KMS-11 (cell line): ENCODE data around the gene LRRC40.

Experiments
- H2AFZ ChIP-seq: fragments of 200-600 bp; sonication (generic); 2 replicates; pipeline ENCODE4 v1.6.1; 2016; ENCODE audit warnings: antibody characterized with exemption, mixed run types, low read depth
- H3K27ac ChIP-seq: fragments of 200-600 bp; sonication (generic); 2 replicates; pipeline ENCODE4 v1.6.1; 2016; ENCODE audit warnings: mild to moderate bottlenecking, mixed run types
- H3K27me3 ChIP-seq: fragments of 200-600 bp; sonication (generic); 2 replicates; pipeline ENCODE4 v1.6.1; 2017; ENCODE audit warnings: mild to moderate bottlenecking, low read depth, mixed run types, moderate library complexity; ENCODE audit not compliant: insufficient read depth
- H3K36me3 ChIP-seq: fragments of 200-600 bp; sonication (generic); 2 replicates; pipeline ENCODE4 v1.6.1; 2017; ENCODE audit warnings: mild to moderate bottlenecking, mixed run types; ENCODE audit not compliant: insufficient read depth
- H3K4me1 ChIP-seq: fragments of 200-600 bp; sonication (generic); 2 replicates; pipeline ENCODE4 v1.6.1; 2016; ENCODE audit warnings: mild to moderate bottlenecking, low read depth, mixed run types; ENCODE audit not compliant: poor library complexity, severe bottlenecking
- H3K4me2 ChIP-seq: fragments of 200-600 bp; sonication (generic); 2 replicates; pipeline ENCODE4 v1.7.0; 2016; ENCODE audit warnings: mild to moderate bottlenecking, mixed run types
- H3K4me3 ChIP-seq: fragments of 200-600 bp; sonication (generic); IDR thresholded peaks from 2 replicates; pipeline ENCODE4 v1.6.1; 2017; ENCODE audit warnings: low read depth, low read length, mixed read lengths; ENCODE audit not compliant: insufficient read depth
- H3K79me2 ChIP-seq: fragments of 200-600 bp; sonication (generic); 2 replicates; pipeline ENCODE4 v1.6.1; 2016; ENCODE audit warnings: low read depth, mixed run types; ENCODE audit not compliant: insufficient read depth
- H3K9ac ChIP-seq: fragments of 200-600 bp; sonication (generic); 2 replicates; pipeline ENCODE4 v1.6.1; 2016; ENCODE audit warnings: mild to moderate bottlenecking, mixed run types
- H4K20me1 ChIP-seq: fragments of 200-600 bp; sonication (generic); 2 replicates; pipeline ENCODE4 v1.6.1; 2016; ENCODE audit warnings: mild to moderate bottlenecking, mixed run types; ENCODE audit not compliant: insufficient read depth
- CTCF ChIP-seq: fragments of 200-600 bp; sonication (generic); conservative IDR thresholded peaks from 2 replicates; pipeline ENCODE4 v1.6.1; 2017; ENCODE audit warnings: low read depth, mild to moderate bottlenecking, antibody characterized with exemption, low read length, moderate library complexity, mixed read lengths

The LRRC40 gene

GRCh38 chr1:70143048-70143659, 62.2 kb downstream of the LRRC40 start:
- H2AFZ ChIP-seq = no peak overlapping the region
- no peak overlapping the region for H3K4me2 ChIP-seq
- no peak overlapping the region for H3K9ac ChIP-seq
- no peaks in the 10 kb centered on the region for H3K4me1 ChIP-seq
- H3K27ac ChIP-seq = no peak overlapping the region
- no peak overlapping the region for H3K4me3 ChIP-seq
- TF ChIP-seq CTCF = no peak
- H3K79me2 ChIP-seq = no peaks in the 10 kb centered on the region
- H3K27me3 ChIP-seq = no peaks in the 10 kb centered on the region
- no peaks in the 10 kb centered on the region for H3K36me3 ChIP-seq
- no peaks in the 10 kb centered on the region for H4K20me1 ChIP-seq

- Histone ChIP-seq H3K4me2 (no peak overlapping the region), H3K4me3 (no peak overlapping the region), H3K4me1 (no peaks in the 10 kb centered on the region), H3K79me2 (no peaks in the 10 kb centered on the region), H3K36me3 (no peaks in the 10 kb centered on the region), H3K27me3 (no peaks in the 10 kb centered on the region), H4K20me1 (no peaks in the 10 kb centered on the region), H3K27ac (no peak overlapping the region), H2AFZ (no peak overlapping the region), H3K9ac (no peak overlapping the region)
- TF ChIP-seq CTCF = no peak
These were observed 63.3 kb downstream of the LRRC40 start for GRCh38 chr1:70142075-70142474.

GRCh38 chr1:70140894-70141293, 64.5 kb downstream of the LRRC40 start:
- H3K9ac ChIP-seq = no peak overlapping the region
- H3K4me2 ChIP-seq = no peak overlapping the region
- TF ChIP-seq CTCF = no peak
- no peaks in the 10 kb centered on the region for H3K4me1 ChIP-seq
- H3K27ac ChIP-seq = no peak overlapping the region
- no peaks in the 10 kb centered on the region for H3K36me3 ChIP-seq
- no peak overlapping the region for H2AFZ ChIP-seq
- no peaks in the 10 kb centered on the region for H3K27me3 ChIP-seq
- H3K4me3 ChIP-seq = no peak overlapping the region
- H3K79me2 ChIP-seq = no peaks in the 10 kb centered on the region
- H4K20me1 ChIP-seq = no peaks in the 10 kb centered on the region

- TF ChIP-seq CTCF = no peak
- H3K4me2 ChIP-seq = no peak overlapping the region
- H3K79me2 ChIP-seq = no peaks in the 10 kb centered on the region
- H3K9ac ChIP-seq = no peak overlapping the region
- H3K4me3 ChIP-seq = no peak overlapping the region
- no peaks in the 10 kb centered on the region for H3K4me1 ChIP-seq
- H2AFZ ChIP-seq = no peak overlapping the region
- H3K27me3 ChIP-seq = no peaks in the 10 kb centered on the region
- no peaks in the 10 kb centered on the region for H4K20me1 ChIP-seq
- H3K27ac ChIP-seq = no peak overlapping the region
- no peaks in the 10 kb centered on the region for H3K36me3 ChIP-seq
These were observed 65.0 kb downstream of the LRRC40 start for GRCh38 chr1:70140343-70140742.
